Left ventricle myocardium inferior (tissue), 1 donor: ENCODE results near the gene ABHD17B. TPM values are rescaled to one million over a fixed set of nuclear protein-coding genes. Genes with fewer than 3 reads are reported as not detected.
"Not testable (repeated sequence)": the region's sequence is repeated elsewhere in the genome, so short reads cannot be mapped to it uniquely, and the experiment has no call there.

Source experiments
- DNase-seq: peaks from one replicate; pipeline ENCODE4 v3.0.0-alpha.2; 2020
- H3K27ac ChIP-seq: fragments of 200-600 bp; replicated peaks from 2 replicates; pipeline ENCODE4 v1.8.0; 2021
- H3K27me3 ChIP-seq: fragments of 200-600 bp; 2 replicates; pipeline ENCODE4 v1.8.0; 2021; ENCODE audit warnings: low read depth
- H3K36me3 ChIP-seq: fragments of 200-600 bp; 2 replicates; pipeline ENCODE4 v1.8.0; 2021
- H3K4me1 ChIP-seq: fragments of 200-600 bp; 2 replicates; pipeline ENCODE4 v1.8.0; 2021
- H3K4me3 ChIP-seq: fragments of 200-600 bp; 2 replicates; pipeline ENCODE4 v1.8.0; 2021; ENCODE audit warnings: mild to moderate bottlenecking, moderate library complexity
- H3K9me3 ChIP-seq: fragments of 200-600 bp; replicated peaks from 2 replicates; pipeline ENCODE4 v1.8.0; 2021
- intact Hi-C: fragments of 100-400 bp; cut with micrococcal nuclease; formaldehyde crosslinking; loops from one replicate; pipeline ENCODE4 v1.11.0; 2022
- long read RNA-seq: library from polyadenylated mRNA; unstranded; transcript quantifications from one replicate; pipeline ENCODE4 v2.0.0, GENCODE V29; 2021
- total RNA-seq: library from RNA; stranded (reverse); fragmentation: NEBNext Ultra II Directional; extraction: Animal tissue kit (Norgen Biotek cat#: 25700); gene quantifications from one replicate; pipeline ENCODE4 v1.2.1, GENCODE V29; 2021
- TF ChIP-seq, protein P1 (sequence below): fragments of 200-600 bp; IDR thresholded peaks from 2 replicates; pipeline ENCODE4 v1.8.0; 2021; ENCODE audit warnings: antibody characterized with exemption, mild to moderate bottlenecking, borderline replicate concordance
- donor health status: DM: no; HTN: yes; CAD: no; lungs with severe emphysema.

Gene ABHD17B
- 10.2 TPM for total RNA-seq
- long read RNA-seq, transcript ABHD17B-201 (4 exons, 2,614 nt): major isoform, 11 of 14 reads
- long read RNA-seq, partial matches to known transcripts: 0 of 14 reads
- long read RNA-seq, other reads (novel, unspliced or antisense): 2 of 14 reads

DNA sequence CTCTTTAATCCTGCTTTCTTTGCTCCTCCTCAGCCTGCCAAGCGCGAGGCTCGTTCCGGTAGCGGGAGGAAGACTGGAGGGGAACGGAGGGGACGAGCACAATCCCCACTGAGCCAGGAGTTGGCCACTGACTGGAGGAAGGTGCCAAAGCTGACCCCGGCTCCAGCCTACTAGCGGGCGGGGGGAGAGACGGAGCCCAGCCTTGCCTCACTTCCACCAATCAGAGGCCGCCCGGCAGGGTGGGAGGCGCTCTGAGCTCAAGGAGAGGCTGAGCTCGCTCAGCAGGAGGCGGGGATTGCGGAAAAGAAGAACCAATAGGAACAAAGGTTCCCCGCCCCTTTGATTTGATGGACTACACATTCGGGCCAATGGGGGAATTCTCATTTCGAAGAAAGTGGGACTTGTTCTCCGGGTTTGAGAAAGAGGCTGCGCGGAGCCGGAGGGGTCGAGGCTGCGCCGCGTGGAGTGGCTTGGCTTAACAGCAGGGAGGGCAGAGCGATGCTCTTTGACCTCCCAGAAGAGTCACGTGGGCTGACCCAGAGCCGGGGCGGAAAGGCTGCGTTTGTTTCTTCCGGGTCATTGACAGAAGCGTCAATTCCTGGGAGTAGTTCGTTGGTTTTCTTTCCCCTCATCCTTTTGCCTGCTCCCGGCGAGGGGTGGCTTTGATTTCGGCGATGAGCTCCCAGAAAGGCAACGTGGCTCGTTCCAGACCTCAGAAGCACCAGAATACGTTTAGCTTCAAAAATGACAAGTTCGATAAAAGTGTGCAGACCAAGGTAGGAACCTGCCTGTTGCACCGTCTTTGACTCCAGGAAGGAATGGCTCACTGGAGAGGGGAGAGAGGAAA, at the start of gene ABHD17B, which contains the start of gene C9orf85:
ABHD17B (minus strand) TSS at position 133 of the 847 bp plus-strand sequence. CDS start 36,113 bp downstream, outside the sequence.
C9orf85 (plus strand) TSS at position 579 of the 847 bp plus-strand sequence; CDS start at position 675, 96 bp downstream.
- intact Hi-C loops: no loop called here
- Histone ChIP-seq H3K27ac (peak within 1 kb of the TSS; percentile 97), H3K36me3 (no peaks in the 10 kb centered on the region), H3K4me3 (peak within 1 kb of the TSS; percentile 98), H3K9me3 (no peaks in the 10 kb centered on the region), H3K27me3 (no peaks in the 10 kb centered on the region), H3K4me1 (peaks cover 81% of the 10 kb centered on the region)
- TF ChIP-seq, protein P1, sequence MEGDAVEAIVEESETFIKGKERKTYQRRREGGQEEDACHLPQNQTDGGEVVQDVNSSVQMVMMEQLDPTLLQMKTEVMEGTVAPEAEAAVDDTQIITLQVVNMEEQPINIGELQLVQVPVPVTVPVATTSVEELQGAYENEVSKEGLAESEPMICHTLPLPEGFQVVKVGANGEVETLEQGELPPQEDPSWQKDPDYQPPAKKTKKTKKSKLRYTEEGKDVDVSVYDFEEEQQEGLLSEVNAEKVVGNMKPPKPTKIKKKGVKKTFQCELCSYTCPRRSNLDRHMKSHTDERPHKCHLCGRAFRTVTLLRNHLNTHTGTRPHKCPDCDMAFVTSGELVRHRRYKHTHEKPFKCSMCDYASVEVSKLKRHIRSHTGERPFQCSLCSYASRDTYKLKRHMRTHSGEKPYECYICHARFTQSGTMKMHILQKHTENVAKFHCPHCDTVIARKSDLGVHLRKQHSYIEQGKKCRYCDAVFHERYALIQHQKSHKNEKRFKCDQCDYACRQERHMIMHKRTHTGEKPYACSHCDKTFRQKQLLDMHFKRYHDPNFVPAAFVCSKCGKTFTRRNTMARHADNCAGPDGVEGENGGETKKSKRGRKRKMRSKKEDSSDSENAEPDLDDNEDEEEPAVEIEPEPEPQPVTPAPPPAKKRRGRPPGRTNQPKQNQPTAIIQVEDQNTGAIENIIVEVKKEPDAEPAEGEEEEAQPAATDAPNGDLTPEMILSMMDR: no peak
- DNase-seq: peak; percentile 99

DNA sequence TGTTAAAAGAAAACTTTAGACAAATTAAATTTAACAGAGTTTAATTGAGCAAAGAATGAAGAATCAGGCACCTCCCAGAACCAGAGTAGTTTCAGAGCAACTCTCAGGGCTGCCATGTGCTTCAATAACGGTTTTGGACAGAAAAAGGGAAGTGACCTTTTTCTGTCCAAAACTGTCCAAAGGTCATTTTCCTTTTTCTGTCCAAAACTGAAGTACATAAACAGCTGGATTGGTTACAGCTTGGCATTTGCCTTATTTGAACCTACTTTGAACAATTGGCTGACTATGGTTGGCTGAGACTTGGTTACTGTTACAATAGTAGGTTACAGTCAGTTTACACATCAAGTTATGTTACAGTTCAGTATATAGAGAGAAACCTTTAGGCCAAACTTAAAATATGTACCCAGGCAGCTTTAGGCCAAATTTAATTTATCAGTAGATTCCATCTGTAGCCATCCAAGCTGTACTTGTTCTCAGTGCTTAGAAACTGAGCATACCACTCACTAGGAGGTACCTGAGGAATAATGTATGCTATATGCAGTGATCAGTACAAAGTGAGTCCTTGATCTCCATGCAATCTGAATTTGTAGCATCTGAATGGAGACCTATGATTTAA, 44.4 kb upstream of the ABHD17B start:
- peaks cover 11% of the 10 kb centered on the region for H3K4me1 ChIP-seq
- TF ChIP-seq, protein P1: no peak
- H3K4me3 ChIP-seq: no peak overlapping the region
- intact Hi-C loops: no loop called here
- no peak for DNase-seq
- no peaks in the 10 kb centered on the region for H3K9me3 ChIP-seq
- peaks cover 3% of the 10 kb centered on the region for H3K36me3 ChIP-seq
- H3K27me3 ChIP-seq: no peaks in the 10 kb centered on the region
- no peak overlapping the region for H3K27ac ChIP-seq

DNA sequence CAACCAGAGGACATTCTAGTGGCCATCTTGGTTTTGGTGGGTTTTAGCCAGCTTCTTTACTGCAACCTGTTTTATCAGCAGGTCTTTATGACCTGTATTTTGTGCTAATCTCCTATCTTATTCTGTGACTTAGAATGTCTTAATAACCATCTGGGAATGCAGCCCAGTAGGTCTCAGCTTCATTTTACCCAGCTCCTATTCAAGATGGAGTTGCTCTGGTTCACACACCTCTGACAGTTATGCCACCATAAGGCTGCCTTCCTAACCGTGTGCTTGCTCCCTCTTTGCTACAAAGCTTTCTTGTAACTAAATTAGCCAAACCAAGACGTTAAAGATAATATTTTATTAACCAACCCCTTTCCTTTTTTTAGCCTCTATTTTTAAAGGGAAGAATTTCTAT, 43.7 kb upstream of the ABHD17B start:
- H3K9me3 ChIP-seq, H3K27ac ChIP-seq, H3K27me3 ChIP-seq, H3K36me3 ChIP-seq, intact Hi-C loops, DNase-seq, H3K4me3 ChIP-seq: not testable (repeated sequence)
- H3K4me1 ChIP-seq: peaks cover 11% of the 10 kb centered on the region

DNA sequence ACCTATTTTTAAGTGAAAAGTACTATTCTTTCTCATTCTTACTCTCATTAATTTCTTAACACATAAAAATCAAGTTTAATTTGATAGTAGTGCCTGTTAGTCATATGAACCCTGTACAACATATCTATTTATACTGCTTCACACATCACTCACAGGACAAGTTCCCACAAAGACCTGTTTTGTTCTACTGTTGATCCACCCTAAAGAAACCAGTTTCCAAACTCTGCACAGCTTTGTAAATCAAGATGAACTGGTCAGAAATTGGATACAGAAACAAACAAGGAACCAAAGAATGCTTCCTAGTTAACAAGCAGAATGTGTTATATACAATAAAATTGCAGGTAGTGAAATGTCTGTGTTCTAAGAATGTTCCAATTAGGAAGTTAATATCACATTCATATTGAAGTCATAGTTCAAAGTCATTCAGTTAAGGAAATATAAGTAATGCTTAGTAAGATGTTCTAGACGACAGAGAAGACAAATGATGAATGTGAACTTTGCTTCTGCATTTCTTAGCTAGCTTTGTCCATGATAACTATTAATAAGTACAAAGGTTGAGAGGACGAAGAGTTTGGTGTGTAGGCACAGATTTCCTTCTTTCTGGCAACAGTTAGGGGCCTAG, 33.9 kb upstream of the ABHD17B start:
- intact Hi-C loops: no loop called here
- Histone ChIP-seq H3K27me3 (no peaks in the 10 kb centered on the region), H3K27ac (no peak overlapping the region), H3K36me3 (peaks cover 13% of the 10 kb centered on the region), H3K4me3 (no peak overlapping the region), H3K9me3 (no peaks in the 10 kb centered on the region), H3K4me1 (peaks cover 42% of the 10 kb centered on the region)
- no peak for DNase-seq
- TF ChIP-seq, protein P1: no peak

DNA sequence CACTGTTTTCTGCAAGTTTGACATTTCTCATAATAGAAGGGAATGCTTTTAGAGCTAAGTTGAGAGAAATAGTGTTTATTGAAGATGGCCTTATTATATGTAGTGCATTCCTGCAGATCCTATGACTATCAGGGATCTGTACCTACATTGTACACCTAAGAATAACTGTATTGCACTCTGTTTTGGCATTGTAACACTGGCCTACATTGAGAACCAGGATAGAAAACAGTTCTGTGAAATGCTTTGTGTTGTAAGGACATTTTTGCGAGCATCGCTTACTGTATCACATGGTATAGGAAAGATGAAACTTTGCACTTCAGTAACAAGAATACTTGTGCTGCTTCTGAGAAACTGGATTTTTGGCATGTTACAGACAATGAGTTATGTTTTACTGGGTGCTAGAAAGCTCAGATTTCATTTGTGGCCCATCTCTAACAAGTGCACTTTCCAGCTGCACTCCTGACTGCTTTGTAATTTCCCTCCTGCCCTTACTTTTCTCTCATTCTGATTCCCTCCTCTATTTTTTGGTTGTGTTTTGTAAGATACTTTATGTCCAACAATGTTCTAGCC, 31.1 kb upstream of the ABHD17B start:
- DNase-seq: no peak
- Histone ChIP-seq H3K4me3 (no peak overlapping the region), H3K4me1 (peaks cover 34% of the 10 kb centered on the region), H3K9me3 (no peaks in the 10 kb centered on the region), H3K27ac (no peak overlapping the region), H3K27me3 (no peaks in the 10 kb centered on the region), H3K36me3 (no peaks in the 10 kb centered on the region)
- TF ChIP-seq, protein P1: no peak
- intact Hi-C loops: no loop called here
